ENCODE data around the gene ELAVL1. TPM values are rescaled to one million over a fixed set of nuclear protein-coding genes. Genes with fewer than 3 reads are reported as not detected.

Gene ELAVL1
- total and polyA plus RNA-seq, 2 of the 13 experiments (the other 11 are each of a cell fraction or from before 2014, with no cell fraction given), result 27.9 to 38.4 TPM

GRCh38 chr19:7919610-7920518 is 85.6 kb downstream of the ELAVL1 start, which contains the start of gene SNAPC2 (continued):
- no peak for TF ChIP-seq RCOR2 (CRISPR knock-in tag; IDR thresholded peaks at IDR 0.05)
- peak; percentile 74; the same call in 1 of the 2 replicates for TF ChIP-seq ZNF564 (CRISPR knock-in tag; IDR thresholded peaks at IDR 0.05)
- no peak for TF ChIP-seq ZNF737 (CRISPR knock-in tag; IDR thresholded peaks at IDR 0.05; ENCODE audit: borderline replicate concordance)
- peak; percentile 95 for TF ChIP-seq ZBTB7B (CRISPR knock-in tag; IDR thresholded peaks at IDR 0.05)
- TF ChIP-seq NR0B2 (CRISPR knock-in tag; IDR thresholded peaks at IDR 0.05), result no peak; the same call in 1 of the 2 replicates
- TF ChIP-seq JUND (CRISPR knock-in tag; IDR thresholded peaks at IDR 0.05), result no peak
- TF ChIP-seq BHLHE40 (IDR thresholded peaks at IDR 0.05; ENCODE audit: low read length), result no peak
- TF ChIP-seq ONECUT2 (CRISPR knock-in tag; IDR thresholded peaks at IDR 0.05), result no peak
- TF ChIP-seq TRAFD1 (CRISPR knock-in tag; IDR thresholded peaks at IDR 0.05; ENCODE audit: borderline replicate concordance), result no peak; the same call in 1 of the 2 replicates
- no peak for TF ChIP-seq TCF7L2 (IDR thresholded peaks at IDR 0.05; ENCODE audit: low read depth, low read length)
- TF ChIP-seq, protein P1, sequence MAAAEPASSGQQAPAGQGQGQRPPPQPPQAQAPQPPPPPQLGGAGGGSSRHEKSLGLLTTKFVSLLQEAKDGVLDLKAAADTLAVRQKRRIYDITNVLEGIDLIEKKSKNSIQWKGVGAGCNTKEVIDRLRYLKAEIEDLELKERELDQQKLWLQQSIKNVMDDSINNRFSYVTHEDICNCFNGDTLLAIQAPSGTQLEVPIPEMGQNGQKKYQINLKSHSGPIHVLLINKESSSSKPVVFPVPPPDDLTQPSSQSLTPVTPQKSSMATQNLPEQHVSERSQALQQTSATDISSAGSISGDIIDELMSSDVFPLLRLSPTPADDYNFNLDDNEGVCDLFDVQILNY (CRISPR knock-in tag; conservative IDR thresholded peaks at IDR 0.05), result no peak
- TF ChIP-seq ZFP1 (CRISPR knock-in tag; IDR thresholded peaks at IDR 0.05), result no peak
- TF ChIP-seq TBP (CRISPR knock-in tag; IDR thresholded peaks at IDR 0.05), result no peak
- no peak for TF ChIP-seq ZNF513 (CRISPR knock-in tag; conservative IDR thresholded peaks at IDR 0.05)
- no peak for TF ChIP-seq ZNF30 (CRISPR knock-in tag; IDR thresholded peaks at IDR 0.05)
- no peak for TF ChIP-seq EZH2 (conservative IDR thresholded peaks at IDR 0.05; ENCODE audit: low read depth, low read length)
- TF ChIP-seq ZNF543 (CRISPR knock-in tag; IDR thresholded peaks at IDR 0.05), result 0 out of 2 replicates have a peak, but pooled peaks have one; percentile 43
- TF ChIP-seq ZNF710 (CRISPR knock-in tag; IDR thresholded peaks at IDR 0.05; ENCODE audit: borderline replicate concordance), result no peak
- no peak for TF ChIP-seq CC2D1A (CRISPR knock-in tag; IDR thresholded peaks at IDR 0.05)
- TF ChIP-seq SP4 (CRISPR knock-in tag; IDR thresholded peaks at IDR 0.05), result peak; percentile 96
- peak; percentile 66 for TF ChIP-seq HNRNPLL (IDR thresholded peaks at IDR 0.05; ENCODE audit: low read depth, low read length, poor library complexity, severe bottlenecking)
- TF ChIP-seq ZNF891 (CRISPR knock-in tag; IDR thresholded peaks at IDR 0.05), result peak; percentile 74; the same call in 1 of the 2 replicates
- no peak for TF ChIP-seq SMAD9 (CRISPR knock-in tag; IDR thresholded peaks at IDR 0.05)
